Measurements from ENCODE around the gene DYRK3.

DYRK3 gene

DNA sequence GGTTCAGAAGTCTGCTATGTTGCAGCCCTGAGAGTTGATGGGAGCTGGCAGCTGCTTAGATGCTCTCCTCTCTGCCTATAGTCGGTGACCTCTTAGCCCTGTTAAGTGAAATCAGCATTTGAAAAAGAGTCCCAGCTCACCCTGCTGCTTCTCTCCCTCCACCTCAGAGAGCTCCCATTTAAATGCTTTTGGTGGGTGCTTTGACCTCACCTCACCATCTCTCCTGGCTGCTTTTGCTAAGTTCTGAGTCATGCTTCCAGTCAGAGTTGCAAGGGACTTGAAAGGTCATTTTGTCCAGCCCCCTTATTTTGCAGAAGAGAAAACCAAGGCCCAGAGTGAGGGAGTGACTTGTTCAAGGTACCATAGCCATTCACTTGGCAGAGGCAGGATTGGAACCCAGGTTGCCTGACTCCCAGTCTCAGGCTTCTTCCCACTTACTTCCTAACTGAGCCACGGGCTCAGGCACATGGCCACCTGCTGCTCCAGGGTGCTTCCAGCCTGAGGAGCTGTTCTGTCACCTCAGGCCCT, 52.6 kb downstream of the DYRK3 start:
- H3K9me3 ChIP-seq (ENCODE audit: control insufficient read depth, insufficient read depth, low read length) = no peaks in the 10 kb centered on the region

GRCh38 chr1:206690516-206690915, 55.2 kb downstream of the DYRK3 start:
- H3K36me3 ChIP-seq (ENCODE audit: insufficient read depth, low read length) = no peaks in the 10 kb centered on the region
- no peak overlapping the region for H3K9ac ChIP-seq (ENCODE audit: low read depth, low read length)
- H3K4me1 ChIP-seq (ENCODE audit: insufficient read depth, low read length) = peaks cover 53% of the 10 kb centered on the region
- no peaks in the 10 kb centered on the region for H3K9me3 ChIP-seq (ENCODE audit: control insufficient read depth, insufficient read depth, low read length)

More for the DNA sequence above, 52.6 kb downstream of the DYRK3 start:
- H3K36me3 ChIP-seq (ENCODE audit: insufficient read depth, low read length) = no peaks in the 10 kb centered on the region
- no peak overlapping the region for H3K9ac ChIP-seq (ENCODE audit: low read depth, low read length)
- peaks cover 34% of the 10 kb centered on the region for H3K4me1 ChIP-seq (ENCODE audit: insufficient read depth, low read length)

GRCh38 chr1:206691604-206692003, 56.3 kb downstream of the DYRK3 start:
- Histone ChIP-seq H3K9ac (ENCODE audit: low read depth, low read length) (no peak overlapping the region), H3K9me3 (ENCODE audit: control insufficient read depth, insufficient read depth, low read length) (no peaks in the 10 kb centered on the region), H3K4me1 (ENCODE audit: insufficient read depth, low read length) (peaks cover 51% of the 10 kb centered on the region), H3K36me3 (ENCODE audit: insufficient read depth, low read length) (no peaks in the 10 kb centered on the region)

DNA sequence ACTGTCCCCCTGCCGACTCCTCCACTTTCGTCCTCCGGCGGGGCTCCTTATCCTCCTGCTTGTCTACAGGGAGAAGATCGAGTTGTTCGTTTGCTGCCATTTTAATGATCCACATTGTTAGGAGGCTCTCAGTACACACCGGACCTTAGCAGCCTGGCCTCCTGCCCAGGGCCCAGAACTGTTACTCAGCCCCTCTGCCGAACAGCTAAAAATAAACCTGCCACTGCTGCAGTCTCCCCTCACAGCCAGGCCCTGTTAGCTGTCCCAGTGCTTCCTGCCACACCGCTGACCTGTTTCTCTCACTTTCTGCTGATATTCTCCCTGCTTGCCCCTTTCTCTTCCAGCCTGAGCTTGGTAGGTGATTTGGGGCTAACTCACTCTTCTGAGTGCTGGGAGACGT, 57.7 kb downstream of the DYRK3 start:
- peaks cover 44% of the 10 kb centered on the region for H3K4me1 ChIP-seq (ENCODE audit: insufficient read depth, low read length)
- H3K9me3 ChIP-seq (ENCODE audit: control insufficient read depth, insufficient read depth, low read length) = no peaks in the 10 kb centered on the region
- H3K36me3 ChIP-seq (ENCODE audit: insufficient read depth, low read length) = no peaks in the 10 kb centered on the region
- H3K9ac ChIP-seq (ENCODE audit: low read depth, low read length) = no peak overlapping the region

- peaks cover 39% of the 10 kb centered on the region for H3K4me1 ChIP-seq (ENCODE audit: insufficient read depth, low read length)
- H3K9ac ChIP-seq (ENCODE audit: low read depth, low read length) = no peak overlapping the region
- H3K36me3 ChIP-seq (ENCODE audit: insufficient read depth, low read length) = no peaks in the 10 kb centered on the region
These were observed 58.3 kb downstream of the DYRK3 start for GRCh38 chr1:206693592-206693991.

DNA sequence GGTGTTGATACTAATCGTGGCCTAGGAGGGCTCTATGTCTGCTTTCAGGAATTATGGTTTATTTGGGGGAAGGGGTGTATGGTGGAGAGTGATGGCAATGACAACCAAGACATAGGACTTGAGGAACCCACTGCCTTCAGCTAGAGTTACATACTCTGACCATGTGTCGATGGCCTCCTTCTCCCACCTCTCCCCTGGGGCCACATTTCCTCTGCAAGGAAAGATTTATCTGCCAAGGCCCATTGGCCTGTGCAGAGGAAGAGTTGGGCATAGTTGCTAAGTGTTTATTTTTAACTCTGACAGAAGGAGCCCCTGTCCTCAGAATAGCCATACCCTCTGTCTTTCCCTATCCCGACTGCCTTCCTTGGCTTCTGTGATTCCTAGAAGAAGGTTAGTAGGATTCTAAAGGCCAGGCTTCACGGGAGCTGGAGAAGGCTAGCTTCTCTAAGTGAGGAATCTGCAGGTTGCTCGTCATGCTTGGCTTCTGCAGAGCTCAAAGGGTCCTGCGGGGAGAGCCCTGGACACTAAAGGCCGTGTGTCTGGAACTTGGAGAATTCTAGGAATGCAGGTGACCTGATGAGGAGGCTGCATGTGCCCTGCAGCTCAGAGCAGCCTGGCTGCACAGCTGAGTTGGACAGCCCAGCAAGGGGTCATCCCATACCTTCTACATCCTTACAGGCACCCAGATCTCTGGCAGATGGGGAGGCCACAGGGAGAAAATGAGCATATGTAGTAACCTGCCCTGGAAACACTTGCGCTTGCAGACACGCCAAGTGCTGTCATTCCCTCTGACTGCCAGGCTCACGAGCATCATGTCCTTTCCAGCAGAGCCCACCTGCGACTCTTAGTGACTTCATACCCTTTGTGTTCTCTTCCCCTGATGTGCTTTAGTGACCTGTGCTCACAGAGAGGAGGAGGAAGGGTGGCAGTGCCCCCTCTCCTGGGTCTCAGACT, 59.1 kb downstream of the DYRK3 start:
- Histone ChIP-seq H3K9me3 (ENCODE audit: control insufficient read depth, insufficient read depth, low read length) (no peaks in the 10 kb centered on the region), H3K4me1 (ENCODE audit: insufficient read depth, low read length) (peaks cover 30% of the 10 kb centered on the region), H3K9ac (ENCODE audit: low read depth, low read length) (no peak overlapping the region), H3K36me3 (ENCODE audit: insufficient read depth, low read length) (no peaks in the 10 kb centered on the region)

More at GRCh38 chr1:206693592-206693991, 58.3 kb downstream of the DYRK3 start:
- no peaks in the 10 kb centered on the region for H3K9me3 ChIP-seq (ENCODE audit: control insufficient read depth, insufficient read depth, low read length)

- Histone ChIP-seq H3K4me1 (ENCODE audit: insufficient read depth, low read length) (peaks cover 24% of the 10 kb centered on the region), H3K9me3 (ENCODE audit: control insufficient read depth, insufficient read depth, low read length) (no peaks in the 10 kb centered on the region), H3K36me3 (ENCODE audit: insufficient read depth, low read length) (no peaks in the 10 kb centered on the region), H3K9ac (ENCODE audit: low read depth, low read length) (no peak overlapping the region)
These were observed 60.4 kb downstream of the DYRK3 start for GRCh38 chr1:206695733-206696132.

DNA sequence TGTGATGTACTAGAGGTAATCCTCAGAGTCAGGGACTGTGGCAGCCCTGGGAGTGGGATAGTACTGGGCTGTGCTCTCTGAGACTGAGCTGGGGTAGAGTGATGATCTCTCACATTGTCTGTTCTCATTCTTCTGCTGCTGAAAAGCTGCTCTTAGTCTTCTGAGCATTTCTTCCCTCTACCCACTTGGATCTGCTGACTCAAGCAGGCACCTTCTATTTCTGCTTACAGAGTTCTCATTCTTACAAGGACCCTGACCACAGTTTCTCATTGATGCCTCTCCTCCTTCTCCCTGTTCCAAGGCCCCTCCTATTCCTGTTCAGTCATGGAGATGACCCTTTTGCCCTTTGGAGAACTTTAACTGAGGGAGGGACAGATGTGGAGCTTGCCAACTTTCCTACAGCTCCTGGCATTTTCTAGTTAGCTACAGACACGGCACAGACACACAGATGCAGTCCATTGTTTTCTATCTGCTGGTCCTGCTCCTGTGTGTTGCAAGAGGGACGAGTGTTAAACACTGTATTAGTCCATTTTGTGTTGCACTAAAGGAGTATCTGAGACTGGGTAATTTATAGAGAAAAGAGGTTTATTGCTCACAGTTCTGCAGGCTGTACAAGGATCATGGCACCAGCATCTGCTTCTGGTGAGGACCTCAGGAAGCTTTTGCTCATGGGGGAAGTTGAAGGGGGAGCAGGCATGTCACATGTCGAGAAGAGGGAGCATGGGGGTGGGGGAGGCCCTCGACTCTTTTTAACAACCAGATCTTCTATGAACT, 61.7 kb downstream of the DYRK3 start:
- Histone ChIP-seq H3K9ac (ENCODE audit: low read depth, low read length) (no peak overlapping the region), H3K4me1 (ENCODE audit: insufficient read depth, low read length) (peaks cover 25% of the 10 kb centered on the region), H3K9me3 (ENCODE audit: control insufficient read depth, insufficient read depth, low read length) (no peaks in the 10 kb centered on the region), H3K36me3 (ENCODE audit: insufficient read depth, low read length) (no peaks in the 10 kb centered on the region)

DNA sequence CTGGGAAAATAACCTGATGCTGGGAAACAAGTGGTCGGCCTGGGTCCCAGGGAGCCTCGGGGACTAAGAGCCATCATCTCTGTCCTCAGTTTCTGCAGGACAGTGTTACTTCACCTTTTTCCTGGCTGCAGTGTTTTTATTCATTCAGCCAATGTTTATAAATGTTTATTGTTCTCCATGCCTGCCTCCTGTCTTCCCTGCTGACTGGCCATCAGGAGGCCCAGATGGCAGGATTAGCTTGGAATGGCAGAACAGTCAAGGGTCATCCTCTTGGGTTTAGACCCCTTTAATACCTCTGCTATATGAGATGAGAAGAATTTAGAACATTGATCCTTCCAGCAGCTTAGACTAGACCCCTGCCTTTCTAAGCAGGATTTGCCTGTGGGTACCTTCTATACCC, 62.7 kb downstream of the DYRK3 start:
- peaks cover 30% of the 10 kb centered on the region for H3K4me1 ChIP-seq (ENCODE audit: insufficient read depth, low read length)
- H3K9ac ChIP-seq (ENCODE audit: low read depth, low read length) = no peak overlapping the region
- no peaks in the 10 kb centered on the region for H3K9me3 ChIP-seq (ENCODE audit: control insufficient read depth, insufficient read depth, low read length)
- H3K36me3 ChIP-seq (ENCODE audit: insufficient read depth, low read length) = no peaks in the 10 kb centered on the region

Data from ES-I3 (cell line).